Posterior cingulate gyrus (tissue), 11 donors: Measurements from ENCODE around the gene CNOT9.

ENCODE experiments used
- DNase-seq, 10 donors: peaks; one replicate each; pipeline versions ENCODE4 v3.0.0 to v3.0.0-alpha.2; 2020 to 2021; ENCODE audit warnings: mixed read lengths in 3 of 10
- intact Hi-C: fragments of 100-400 bp; cut with DNase I; formaldehyde crosslinking; loops from one replicate; pipeline ENCODE4 v1.15.1; 2023

Gene CNOT9

DNA sequence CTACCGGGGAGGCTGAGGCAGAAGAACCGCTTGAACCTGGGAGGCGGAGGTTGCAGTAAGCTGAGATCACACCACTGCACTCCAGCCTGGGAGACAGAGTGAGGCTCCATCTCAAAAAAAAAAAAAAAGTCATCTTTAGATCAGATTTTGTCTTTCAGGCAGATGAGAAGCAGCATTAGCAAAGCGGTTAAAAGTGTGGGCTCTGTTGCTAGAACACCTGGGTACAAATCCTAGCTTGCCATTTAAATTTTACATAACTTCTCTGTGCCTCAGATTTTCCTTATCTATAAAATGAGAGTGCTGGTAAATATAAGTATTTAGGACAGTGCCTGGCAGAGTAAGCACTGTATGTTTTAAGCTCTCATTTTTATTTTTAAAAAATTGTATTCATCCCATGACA is 8.2 kb downstream of the CNOT9 start:
- intact Hi-C loops = no loop called here

DNA sequence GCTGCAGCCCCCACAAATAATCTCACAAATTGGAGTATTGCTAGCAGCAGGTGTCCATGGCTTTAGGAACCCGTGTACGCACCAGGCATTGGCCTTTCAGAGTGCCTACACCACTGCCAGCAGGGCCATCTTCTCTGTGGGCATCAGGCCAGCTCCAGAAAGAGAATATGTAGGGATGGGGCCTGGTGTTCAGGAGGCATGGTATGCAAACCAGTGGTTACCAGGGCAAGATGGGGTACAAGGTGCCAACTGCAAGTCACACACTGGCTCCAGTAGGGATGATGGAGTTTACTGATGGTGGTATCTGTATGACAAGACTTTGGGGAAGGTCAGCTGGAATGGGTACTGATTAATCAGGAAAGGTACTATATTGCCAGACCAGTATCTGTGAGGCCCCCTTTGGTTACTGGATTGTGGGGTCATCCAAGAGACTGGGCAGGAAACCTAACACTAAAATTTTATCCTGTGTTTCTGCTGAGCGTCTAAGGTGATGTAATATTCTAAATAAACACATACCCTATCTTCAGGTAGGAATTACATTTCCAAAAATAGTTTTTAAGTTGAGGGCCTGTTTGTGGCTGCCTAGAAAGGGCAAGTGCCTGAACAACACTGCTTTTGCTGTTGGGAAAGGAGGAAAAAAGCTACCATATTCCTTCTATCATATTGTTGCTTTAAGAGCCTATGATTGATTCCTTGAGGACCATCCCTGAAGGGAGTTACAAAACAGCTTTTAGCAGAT is 9.0 kb downstream of the CNOT9 start:
- DNase-seq = no peak

More for the DNA sequence above, 8.2 kb downstream of the CNOT9 start:
- DNase-seq = no peak

DNA sequence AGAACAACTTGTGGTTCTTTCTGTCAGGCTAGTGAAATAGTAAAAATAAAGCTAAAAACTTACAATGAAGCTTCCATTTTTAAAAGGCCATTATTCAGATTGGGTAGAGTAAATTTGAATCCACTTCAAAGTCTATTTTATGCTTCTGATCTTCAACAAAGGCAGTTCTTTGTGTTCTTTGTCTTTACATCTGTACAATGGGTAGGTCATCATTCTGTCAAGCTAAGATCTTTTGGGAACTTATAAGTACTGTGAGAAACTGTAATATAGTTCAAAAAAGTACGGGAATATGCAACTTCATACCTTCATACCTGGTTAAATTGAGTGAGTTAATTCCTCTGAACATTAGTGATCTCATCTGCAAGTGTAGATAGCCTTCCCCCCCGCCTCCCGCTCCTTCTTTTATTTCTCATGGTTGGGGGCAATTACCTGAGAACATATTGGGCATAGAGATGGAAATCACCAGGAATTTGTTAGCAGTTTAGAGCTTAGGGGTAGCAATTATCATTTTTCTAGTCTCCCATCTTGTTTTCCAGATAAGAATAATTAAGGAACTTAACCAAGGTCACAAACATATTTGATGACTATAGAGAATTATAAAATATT is 9.7 kb downstream of the CNOT9 start:
- intact Hi-C loops = no loop called here
- no peak for DNase-seq

More for the DNA sequence above, 9.0 kb downstream of the CNOT9 start:
- intact Hi-C loops = no loop called here

DNA sequence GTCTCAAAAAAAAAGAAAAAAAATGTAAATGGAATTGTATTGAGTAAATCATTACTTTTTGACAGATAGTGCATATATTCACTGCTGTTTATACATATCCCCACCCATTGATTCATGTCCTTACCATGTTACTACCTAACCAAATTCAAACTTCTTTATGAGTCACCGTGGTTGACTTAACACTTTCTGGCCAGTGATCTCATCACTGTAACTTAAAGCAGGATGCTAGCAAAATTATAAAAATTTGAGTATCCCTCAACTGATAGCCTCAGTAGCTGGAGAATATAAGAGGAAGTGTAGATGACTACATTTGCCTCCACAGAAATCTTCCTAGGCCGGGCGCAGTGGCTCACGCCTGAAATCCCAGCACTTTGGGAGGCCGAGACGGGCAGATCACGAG is 13.4 kb downstream of the CNOT9 start:
- intact Hi-C loops = no loop called here
- no peak for DNase-seq

DNA sequence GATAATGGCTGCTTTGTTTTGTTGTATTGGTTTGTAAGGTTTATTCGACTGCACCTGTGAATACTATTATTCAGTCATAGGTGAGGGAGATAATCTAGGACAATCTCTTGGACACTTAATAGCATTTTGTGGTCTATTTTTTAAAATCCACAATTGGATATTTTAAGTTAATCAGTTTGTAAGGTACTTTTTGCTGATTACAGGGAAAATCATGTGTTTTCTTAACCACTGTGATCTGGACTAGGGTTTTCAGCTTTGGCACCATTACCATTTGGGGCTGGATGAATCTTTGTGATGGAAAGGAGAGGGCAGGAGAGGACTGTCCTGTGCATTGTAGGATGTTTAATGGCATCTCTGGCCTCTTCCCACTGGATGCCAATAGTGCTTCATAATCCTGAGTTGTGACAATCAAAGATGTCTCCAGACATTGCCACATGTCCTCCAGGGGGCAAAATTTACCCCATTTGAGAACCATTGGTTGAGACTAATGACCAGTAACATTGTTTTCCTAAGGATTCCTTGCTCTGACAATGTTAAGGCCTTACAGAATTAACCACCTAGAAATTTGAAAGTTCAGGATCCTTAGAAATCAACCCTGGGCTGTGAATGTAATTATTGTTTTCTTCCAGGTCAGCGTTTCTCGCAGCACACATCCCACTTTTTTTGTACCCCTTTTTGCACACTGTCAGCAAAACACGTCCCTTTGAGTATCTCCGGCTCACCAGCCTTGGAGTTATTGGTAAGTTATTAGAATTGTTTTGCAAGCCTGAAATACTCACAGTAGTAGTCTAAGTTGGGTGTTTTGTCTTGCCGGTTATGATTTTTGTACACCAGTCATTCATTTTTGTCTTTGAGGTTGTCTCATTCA is 15.6 kb downstream of the CNOT9 start:
- intact Hi-C loops = no loop called here
- no peak for DNase-seq

DNA sequence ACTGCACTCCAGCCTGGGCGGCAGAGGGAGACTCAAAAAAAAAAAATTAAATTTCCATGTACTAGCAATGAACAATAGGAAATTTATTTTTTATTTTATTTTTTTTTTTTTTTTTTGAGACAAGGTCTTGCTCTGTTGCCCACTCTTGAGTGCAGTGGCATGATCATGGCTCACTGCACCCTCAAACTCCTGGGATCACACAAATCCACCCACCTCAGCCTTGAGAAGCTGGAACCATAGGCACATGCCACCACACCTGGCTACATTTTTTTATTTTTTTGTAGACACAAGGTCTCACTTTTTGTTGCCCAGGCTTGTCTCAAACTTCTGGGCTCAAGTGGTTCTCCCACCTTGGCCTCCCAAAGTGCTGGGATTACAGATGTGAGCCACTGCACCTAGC is 16.9 kb downstream of the CNOT9 start:
- no peak for DNase-seq
- intact Hi-C loops = no loop called here

DNA sequence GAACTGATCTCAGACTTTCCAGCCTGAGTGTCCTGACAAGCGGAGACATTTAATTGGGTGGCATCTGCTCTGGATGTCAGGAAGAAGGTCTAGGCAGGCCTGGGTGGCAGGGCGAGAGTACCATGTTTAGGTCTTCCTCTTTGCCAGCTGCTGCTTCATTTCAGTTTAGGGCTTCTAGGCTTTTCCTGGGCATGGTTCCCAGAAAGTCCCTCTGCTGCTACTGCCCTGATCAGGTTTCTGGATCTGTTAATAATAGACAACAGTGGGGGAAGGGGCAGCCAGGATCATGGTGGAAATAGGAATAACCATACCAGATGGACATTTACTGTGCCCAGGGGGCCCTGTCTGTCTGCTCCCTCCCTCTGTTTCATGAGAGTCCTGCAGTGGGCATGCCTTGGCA is 36.8 kb downstream of the CNOT9 start:
- no peak for DNase-seq
- intact Hi-C loops = no loop called here

DNA sequence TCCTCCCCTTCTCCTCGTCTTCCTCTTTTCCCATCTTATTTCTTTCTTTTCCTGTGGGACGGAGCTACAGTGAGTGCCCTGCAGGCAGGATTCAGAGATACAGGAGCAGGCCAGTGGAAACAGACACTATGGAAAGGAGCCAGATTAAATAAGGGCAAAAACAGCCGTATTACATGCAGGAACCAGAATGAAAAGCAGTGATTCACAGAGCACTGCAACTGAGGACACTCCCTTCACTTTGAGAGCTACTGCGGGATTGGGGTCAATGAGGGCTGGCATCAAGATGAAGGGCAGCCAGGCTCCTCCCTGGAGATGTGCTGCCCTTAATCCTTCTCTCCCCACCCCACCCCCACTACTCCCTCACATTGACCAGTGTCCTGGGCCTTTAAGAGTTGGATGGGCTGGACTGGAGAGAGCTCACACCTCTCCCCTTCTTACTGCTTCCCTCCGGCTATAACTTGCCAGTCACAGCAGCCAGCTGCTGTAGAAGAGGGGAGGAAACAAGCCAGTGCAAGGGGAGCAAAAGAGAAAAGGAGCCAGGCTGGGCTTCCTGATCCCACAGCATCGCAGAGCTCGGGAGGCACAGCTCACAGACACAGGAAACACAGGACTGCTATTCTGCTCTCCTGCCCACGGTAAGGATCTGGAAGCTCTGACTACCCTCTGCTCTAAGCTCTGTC is 38.9 kb downstream of the CNOT9 start, which contains the start of gene PLCD4:
TSS of gene PLCD4 (plus strand) at position 464 of the 680 bp plus-strand sequence. CDS start 7,841 bp downstream, outside the sequence.
- no peak for DNase-seq
- intact Hi-C loops = no loop called here

DNA sequence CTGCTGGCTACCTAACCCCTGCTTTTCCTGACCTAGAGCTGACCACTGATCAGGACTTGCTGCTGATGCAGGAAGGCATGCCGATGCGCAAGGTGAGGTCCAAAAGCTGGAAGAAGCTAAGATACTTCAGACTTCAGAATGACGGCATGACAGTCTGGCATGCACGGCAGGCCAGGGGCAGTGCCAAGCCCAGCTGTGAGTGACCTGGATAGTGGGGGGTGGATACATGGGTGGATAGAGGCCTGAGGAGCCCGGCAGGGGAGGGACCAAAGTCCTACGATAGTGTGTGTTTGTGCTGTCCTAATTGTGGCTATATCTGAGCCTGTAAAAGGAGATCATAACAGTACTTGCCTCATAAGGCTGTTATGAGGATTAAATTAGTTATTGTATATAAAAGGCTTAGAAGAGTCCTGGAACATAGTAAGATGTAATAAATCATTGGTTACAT is 47.3 kb downstream of the CNOT9 start:
- DNase-seq = no peak
- intact Hi-C loops = no loop called here

DNA sequence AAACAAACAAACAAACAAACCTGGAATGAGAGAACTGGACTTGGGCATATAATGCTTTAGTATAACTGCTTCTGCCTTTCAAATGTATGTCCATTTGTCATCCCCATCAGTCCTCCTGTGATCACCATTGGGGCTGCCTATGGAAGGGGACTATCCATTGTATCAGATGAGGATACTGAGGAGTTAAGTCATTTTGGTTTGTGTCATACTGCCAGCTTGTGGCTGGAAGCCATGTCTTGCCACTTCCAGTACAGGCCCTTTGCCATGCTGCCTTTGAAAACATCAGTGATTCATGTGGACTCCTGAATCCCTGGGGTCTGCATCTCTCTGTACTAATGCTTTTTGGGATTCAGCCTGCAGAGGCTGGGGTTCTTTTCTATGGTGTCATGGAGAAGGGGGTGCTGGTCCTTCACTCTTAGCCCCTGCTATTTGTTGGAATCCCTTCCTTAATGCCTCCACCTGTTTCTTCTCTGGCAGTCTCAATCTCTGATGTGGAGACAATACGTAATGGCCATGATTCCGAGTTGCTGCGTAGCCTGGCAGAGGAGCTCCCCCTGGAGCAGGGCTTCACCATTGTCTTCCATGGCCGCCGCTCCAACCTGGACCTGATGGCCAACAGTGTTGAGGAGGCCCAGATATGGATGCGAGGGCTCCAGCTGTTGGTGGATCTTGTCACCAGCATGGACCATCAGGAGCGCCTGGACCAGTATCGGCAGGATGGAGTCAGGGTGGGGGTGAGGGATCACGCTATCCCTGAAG is 49.6 kb downstream of the CNOT9 start:
- intact Hi-C loops = no loop called here
- no peak for DNase-seq

DNA sequence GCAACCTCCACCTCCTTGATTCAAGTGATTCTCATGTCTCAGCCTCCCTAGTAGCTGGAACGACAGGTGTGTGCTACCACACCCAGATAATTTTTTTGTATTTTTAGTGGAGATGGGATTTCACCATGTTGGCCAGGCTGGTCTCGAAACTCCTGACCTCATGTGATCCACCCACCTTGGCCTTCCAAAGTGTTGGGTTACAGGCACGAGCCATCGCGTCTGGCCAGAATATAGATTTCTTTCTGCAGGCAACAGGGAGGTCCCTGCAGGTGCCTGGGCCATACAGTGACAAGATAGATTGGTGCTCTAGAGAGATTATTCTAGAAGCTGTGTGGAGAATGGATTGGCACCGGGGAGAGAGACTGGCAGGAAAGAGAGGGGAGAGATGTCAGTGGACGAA is 52.4 kb downstream of the CNOT9 start:
- peak in 1 of 10 donors; percentile 17 for DNase-seq
- intact Hi-C loops = no loop called here

DNA sequence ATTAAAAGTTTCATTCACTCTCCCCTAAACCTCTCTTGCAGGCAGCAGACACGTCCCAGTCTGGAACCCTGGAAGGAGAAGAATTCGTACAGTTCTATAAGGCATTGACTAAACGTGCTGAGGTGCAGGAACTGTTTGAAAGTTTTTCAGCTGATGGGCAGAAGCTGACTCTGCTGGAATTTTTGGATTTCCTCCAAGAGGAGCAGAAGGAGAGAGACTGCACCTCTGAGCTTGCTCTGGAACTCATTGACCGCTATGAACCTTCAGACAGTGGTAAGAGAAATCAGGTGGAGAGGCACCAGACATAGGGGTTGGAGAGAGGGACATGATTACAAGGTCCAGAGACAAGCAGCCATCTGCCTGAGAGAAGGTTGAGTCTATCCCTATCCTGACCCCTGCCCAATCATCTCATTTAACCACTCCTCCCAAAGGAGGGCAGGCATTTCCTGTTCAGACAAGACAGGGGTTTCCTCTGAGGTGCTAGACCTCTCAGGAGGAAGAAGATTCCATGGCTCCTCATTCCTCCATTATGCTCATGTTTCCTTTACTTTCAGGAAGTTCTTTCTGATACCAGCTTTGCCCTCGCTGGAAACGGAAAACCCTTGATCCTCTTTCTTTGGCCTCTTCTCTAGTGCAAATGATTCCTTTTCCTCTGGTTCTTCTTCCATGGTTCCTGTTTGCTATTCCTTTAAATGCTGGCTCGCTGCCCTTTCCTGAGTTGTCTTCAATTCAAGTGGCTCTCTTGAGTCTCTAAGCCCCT is 54.1 kb downstream of the CNOT9 start:
- DNase-seq = peak in 1 of 10 donors; percentile 3
- intact Hi-C loops = no loop called here

DNA sequence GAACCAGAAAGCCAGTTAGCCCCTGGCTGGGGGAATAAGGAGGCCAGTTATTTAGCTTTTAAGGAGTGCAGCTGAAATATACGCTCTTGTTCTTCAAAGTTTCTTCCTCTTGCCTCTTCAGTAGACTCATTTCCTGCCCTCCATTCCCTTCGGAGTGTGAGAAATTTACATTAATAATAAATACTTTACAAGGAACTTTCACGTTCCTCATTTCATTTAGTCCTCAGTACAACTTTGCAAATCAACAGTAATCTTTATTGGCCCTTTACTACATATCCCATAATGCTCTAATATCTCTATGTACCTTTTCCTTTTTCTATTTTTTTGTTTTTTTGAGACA is 54.7 kb downstream of the CNOT9 start:
- intact Hi-C loops = no loop called here
- DNase-seq = no peak

DNA sequence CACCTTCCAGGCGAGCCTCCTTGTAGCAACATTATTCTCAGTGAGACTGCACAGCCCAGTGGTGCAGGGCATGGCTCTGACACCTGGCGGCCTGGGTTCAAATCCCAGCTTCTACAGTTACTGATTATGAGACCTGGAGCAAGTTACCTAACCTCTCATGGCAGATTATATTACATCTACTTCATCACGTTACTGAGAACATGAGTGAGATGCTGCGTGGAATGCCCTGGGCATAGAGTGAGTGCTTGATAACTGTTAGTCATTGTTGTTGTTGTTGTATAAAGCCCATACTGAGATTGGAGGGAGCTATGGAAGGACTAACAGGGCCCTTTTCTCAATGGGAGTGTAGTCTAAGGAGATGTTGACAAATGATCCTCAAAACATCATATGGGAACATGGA is 57.7 kb downstream of the CNOT9 start:
- DNase-seq = no peak
- intact Hi-C loops = no loop called here

DNA sequence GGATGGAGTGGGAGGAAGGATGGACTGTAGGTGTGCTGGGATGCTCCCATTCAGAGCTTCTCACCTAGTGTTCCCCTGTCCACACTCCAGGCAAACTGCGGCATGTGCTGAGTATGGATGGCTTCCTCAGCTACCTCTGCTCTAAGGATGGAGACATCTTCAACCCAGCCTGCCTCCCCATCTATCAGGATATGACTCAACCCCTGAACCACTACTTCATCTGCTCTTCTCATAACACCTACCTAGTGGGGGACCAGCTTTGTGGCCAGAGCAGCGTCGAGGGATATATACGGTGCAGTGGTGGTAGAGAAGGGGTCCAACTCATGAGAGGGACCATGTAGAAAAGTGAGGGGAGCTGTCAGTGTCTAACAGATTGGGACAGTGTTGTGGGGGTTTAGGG is 59.3 kb downstream of the CNOT9 start:
- intact Hi-C loops = no loop called here

DNA sequence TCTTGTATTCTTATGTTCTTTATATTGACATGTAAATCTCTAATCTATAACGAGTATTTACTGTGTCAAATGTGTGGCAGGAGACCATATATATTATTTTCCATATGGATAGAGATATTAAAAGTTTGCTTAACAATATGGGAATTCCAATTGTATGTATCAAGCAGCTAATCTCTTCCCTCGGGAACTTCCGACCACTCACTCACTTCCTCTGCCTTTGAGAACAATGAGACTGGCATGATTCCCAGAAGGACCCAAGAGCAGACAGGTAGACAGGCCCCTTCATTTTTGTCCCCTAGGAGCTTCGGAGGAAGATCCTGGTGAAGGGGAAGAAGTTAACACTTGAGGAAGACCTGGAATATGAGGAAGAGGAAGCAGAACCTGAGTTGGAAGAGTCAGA is 63.2 kb downstream of the CNOT9 start:
- DNase-seq = no peak

More for the DNA sequence above, 59.3 kb downstream of the CNOT9 start:
- DNase-seq = no peak

DNA sequence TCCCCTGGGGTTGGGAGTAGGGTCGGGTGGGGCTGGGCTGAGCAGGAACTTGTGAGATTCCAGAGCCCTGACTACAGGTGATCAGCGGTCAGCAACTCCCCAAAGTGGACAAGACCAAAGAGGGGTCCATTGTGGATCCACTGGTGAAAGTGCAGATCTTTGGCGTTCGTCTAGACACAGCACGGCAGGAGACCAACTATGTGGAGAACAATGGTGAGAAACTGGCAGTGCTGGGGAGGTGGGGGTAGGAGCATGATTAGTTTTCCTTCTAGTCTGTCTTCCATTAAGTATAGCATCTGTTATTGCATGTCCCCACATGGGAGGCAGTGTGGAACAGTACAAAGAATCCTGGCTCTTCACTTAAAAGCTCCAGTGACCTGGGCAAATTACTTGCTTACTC is 67.1 kb downstream of the CNOT9 start:
- peak in 1 of 10 donors; percentile 18 for DNase-seq
- intact Hi-C loops = no loop called here

More for the DNA sequence above, 63.2 kb downstream of the CNOT9 start:
- intact Hi-C loops = no loop called here

DNA sequence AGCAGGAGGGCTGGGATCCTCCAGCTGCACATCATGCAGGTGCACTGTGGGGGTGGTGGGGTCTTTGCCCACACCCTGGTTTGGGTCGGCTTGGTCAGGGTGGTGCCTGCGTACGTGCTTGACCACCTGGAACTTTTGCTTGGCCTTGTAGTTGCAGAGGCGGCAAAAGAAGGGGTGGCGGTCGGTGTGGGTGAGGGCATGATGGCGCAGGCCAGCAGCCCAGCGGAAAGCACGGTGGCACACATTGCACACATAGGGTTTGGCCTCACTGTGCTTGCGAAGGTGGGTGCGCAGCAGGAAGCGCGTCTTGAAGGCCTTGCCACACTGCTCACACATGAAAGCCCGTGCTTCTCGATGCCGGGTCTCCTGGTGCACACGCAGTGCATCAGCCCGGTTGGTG is 69.7 kb downstream of the CNOT9 start:
- intact Hi-C loops = no loop called here
- DNase-seq = peak in 1 of 10 donors; percentile 44

DNA sequence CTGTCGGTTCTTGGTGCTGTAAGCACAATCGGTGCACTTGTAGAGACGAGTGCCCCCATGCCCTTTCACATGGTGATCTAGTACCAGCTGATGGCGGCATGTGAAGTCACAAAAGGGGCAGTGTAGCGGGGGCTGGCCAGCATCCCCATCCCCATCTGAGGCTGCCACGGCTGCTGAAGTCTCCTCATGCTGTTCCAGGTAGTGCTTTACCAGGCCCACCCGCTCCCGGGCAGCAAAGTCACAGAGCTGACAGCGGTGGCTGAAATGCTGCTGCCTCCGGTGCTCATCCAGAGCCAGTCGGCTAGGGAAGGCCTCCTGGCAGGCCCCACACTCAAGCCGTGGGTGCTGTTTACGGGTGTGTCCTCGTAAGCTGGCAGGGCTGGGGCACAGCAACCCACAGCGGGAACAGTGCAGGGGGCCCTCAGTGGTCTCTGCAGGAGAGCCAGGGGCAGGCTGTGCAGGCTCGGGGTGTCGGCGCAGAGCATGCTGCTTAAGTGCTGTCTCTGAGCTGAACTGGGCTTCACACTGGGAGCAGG is 73.5 kb downstream of the CNOT9 start:
- DNase-seq = peak in 1 of 10 donors; percentile 65
- intact Hi-C loops = no loop called here
